RWPE2 (cell line): ENCODE results near the gene IDI2.

Source experiments
- ATAC-seq: fragments of 200-7000 bp; cut with Tn5 transposase; 3 replicates; pipeline ENCODE4 v1.9.1; 2021; ENCODE audit warnings: low read depth
- DNase-seq: peaks from one replicate; pipeline ENCODE4 v3.0.0-alpha.2; 2020; ENCODE audit warnings: low spot score
- H3K27ac ChIP-seq: fragments of 450-650 bp; 2 replicates; pipeline ENCODE4 v1.5.1; 2017; ENCODE audit warnings: mild to moderate bottlenecking; ENCODE audit not compliant: poor library complexity, severe bottlenecking
- H3K27me3 ChIP-seq: fragments of 250-450 bp; sonication (Bioruptor Pico); 2 replicates; pipeline ENCODE4 v1.5.1; 2021; ENCODE audit warnings: mild to moderate bottlenecking, moderate library complexity; ENCODE audit not compliant: insufficient read depth, poor library complexity, severe bottlenecking
- H3K36me3 ChIP-seq: fragments of 250-450 bp; sonication (Bioruptor Pico); 2 replicates; pipeline ENCODE4 v1.5.1; 2020; ENCODE audit warnings: low read depth, mild to moderate bottlenecking, moderate library complexity
- H3K4me1 ChIP-seq: fragments of 250-450 bp; sonication (Bioruptor Pico); 2 replicates; pipeline ENCODE4 v1.5.1; 2021; ENCODE audit warnings: mild to moderate bottlenecking, moderate library complexity; ENCODE audit not compliant: insufficient read depth, poor library complexity, severe bottlenecking
- H3K4me3 ChIP-seq: fragments of 250-450 bp; sonication (Bioruptor Pico); 2 replicates; pipeline ENCODE4 v1.5.1; 2021; ENCODE audit warnings: mild to moderate bottlenecking, moderate library complexity; ENCODE audit not compliant: severe bottlenecking
- H3K9me3 ChIP-seq: fragments of 250-450 bp; sonication (Bioruptor Pico); 2 replicates; pipeline ENCODE4 v1.5.1; 2021; ENCODE audit warnings: mild to moderate bottlenecking, moderate library complexity; ENCODE audit not compliant: severe bottlenecking
- TF ChIP-seq, protein P1 (sequence below): fragments of 450-650 bp; IDR thresholded peaks from one replicate; pipeline ENCODE4 v1.5.1; 2017; ENCODE audit warnings: mild to moderate bottlenecking, moderate library complexity; ENCODE audit not compliant: poor library complexity, severe bottlenecking

IDI2 gene

DNA sequence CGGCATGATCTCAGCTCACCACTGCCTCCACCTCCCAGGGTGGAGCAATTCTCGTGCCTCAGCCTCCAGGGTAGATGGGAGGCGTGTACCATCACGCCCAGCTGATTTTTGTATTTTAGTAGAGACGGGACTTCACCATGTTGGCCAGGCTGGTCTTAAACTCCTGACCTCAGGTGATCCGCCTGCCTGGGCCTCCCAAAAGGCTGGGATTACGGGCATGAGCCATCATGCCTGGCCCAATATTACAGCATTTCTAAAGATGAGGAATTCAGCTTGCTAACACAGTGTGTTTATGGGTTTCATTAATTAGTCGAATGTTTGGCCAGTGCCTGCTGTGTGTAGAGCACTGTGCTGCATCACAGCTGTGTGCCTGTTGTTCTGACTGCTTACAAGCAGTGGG, 34.2 kb upstream of the IDI2 start:
- TF ChIP-seq, protein P1, sequence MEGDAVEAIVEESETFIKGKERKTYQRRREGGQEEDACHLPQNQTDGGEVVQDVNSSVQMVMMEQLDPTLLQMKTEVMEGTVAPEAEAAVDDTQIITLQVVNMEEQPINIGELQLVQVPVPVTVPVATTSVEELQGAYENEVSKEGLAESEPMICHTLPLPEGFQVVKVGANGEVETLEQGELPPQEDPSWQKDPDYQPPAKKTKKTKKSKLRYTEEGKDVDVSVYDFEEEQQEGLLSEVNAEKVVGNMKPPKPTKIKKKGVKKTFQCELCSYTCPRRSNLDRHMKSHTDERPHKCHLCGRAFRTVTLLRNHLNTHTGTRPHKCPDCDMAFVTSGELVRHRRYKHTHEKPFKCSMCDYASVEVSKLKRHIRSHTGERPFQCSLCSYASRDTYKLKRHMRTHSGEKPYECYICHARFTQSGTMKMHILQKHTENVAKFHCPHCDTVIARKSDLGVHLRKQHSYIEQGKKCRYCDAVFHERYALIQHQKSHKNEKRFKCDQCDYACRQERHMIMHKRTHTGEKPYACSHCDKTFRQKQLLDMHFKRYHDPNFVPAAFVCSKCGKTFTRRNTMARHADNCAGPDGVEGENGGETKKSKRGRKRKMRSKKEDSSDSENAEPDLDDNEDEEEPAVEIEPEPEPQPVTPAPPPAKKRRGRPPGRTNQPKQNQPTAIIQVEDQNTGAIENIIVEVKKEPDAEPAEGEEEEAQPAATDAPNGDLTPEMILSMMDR, result no peak
- no peak for DNase-seq
- no peaks in the 10 kb centered on the region for H3K27me3 ChIP-seq
- peaks cover 45% of the 10 kb centered on the region for H3K4me1 ChIP-seq
- peaks cover 20% of the 10 kb centered on the region for H3K36me3 ChIP-seq
- no peaks in the 10 kb centered on the region for H3K9me3 ChIP-seq
- H3K4me3 ChIP-seq, result no peak overlapping the region
- ATAC-seq, result peak; percentile 43
- H3K27ac ChIP-seq, result peak overlapping the region; percentile 89

DNA sequence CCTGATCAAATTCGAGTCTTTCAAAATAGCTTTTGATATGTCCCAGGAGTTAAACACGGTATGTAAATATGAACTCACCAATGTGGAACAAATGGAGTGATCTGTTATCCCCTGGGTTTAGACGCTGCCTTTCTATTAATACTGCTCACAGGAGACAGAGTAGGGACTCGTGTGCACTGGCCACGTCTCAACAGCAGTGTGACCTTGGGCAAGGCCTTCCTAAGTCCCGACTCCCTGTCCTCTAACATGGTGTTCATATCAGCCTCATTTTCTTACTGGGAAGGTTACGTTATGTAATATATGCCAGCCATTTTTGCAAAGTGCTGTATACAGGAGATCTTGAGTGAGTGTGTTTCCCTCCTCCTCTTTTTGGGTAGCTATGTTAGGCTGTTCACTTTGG, 32.4 kb upstream of the IDI2 start:
- no peak for DNase-seq
- Histone ChIP-seq H3K4me3 (no peak overlapping the region), H3K9me3 (no peaks in the 10 kb centered on the region), H3K27ac (peak overlapping the region; percentile 89), H3K27me3 (no peaks in the 10 kb centered on the region), H3K36me3 (peaks cover 30% of the 10 kb centered on the region), H3K4me1 (peaks cover 52% of the 10 kb centered on the region)
- ATAC-seq, result no peak
- TF ChIP-seq, protein P1, result no peak

DNA sequence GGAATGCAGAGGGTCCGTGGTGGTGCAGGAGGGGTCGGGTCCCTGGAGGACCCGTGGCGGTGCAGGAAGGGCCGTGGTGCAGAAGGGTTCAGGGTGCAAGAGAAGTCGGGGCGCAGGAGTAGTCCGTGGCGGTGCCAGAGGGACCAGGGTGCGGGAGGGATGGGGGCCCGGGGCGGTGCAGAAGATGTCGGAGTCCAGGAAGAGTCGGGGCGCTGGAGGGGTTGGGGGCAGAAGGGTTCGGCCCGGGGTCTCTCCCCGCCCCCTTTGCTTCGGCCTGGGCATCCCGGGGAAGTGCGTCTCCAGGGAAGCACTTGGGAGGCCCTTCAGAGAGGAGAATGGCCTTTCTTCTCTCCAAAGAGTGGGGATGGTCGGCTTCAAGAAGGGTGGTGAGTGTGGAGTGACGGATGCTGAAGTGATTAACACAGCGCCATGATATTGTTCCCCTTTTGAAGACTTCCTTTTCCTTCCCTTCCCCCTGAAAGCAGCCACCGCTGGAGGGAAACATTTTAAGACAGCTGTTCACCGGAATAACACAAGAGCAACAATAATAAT, 31.5 kb upstream of the IDI2 start:
- Histone ChIP-seq H3K4me3 (peak overlapping the region; percentile 96), H3K27me3 (no peaks in the 10 kb centered on the region), H3K4me1 (peaks cover 50% of the 10 kb centered on the region), H3K27ac (peak overlapping the region; percentile 89), H3K9me3 (no peaks in the 10 kb centered on the region), H3K36me3 (peaks cover 33% of the 10 kb centered on the region)
- TF ChIP-seq, protein P1, result no peak
- no peak for DNase-seq
- peak; percentile 2; the same call in 2 of the 3 replicates for ATAC-seq

DNA sequence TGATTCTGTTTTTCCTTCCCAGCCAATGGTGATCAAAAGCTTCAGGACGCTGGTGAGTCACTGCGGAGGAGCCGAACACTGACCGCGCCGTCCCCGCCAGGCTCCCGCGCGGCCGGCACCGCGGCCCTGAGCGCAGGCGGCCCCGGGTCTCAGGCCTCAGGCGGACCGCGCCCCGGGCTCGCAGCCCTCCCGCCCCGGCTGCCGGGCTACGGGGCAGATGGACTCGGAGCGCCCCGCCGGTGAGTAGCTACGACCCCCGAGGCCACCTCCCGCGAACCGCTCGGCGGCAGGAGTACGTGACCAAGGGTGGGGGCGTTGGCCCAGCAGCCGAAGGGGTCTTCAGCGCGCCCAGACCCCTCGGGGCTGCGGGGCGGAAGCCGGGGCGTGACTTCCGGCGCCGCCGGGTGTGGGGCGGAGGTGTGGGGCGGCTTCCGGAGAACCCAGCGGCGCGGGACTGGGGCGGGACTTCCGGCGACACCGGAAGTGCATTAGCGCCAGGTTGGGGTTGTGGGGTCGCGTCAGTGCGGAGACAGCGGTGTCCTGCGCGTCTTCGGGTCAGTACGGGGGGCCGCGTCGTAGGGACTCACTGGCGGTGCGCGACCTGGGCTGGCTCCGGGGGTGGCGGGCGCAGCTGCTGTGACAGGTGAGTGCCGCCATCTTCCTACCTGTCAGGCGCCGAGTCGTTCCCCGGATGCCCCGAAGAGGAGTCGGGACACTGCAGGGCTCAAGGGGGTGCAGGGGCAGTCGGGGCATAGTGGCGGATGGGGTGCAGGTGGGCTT, 30.9 kb upstream of the IDI2 start, which contains the start of gene WDR37:
Gene WDR37 (plus strand): TSS at position 60 of the 780 bp plus-strand sequence. CDS start 15,771 bp downstream, outside the sequence.
- H3K36me3 ChIP-seq, result peaks cover 39% of the 10 kb centered on the region
- H3K27me3 ChIP-seq, result no peaks in the 10 kb centered on the region
- peak within 1 kb of the TSS; percentile 89 for H3K27ac ChIP-seq
- H3K9me3 ChIP-seq, result no peaks in the 10 kb centered on the region
- TF ChIP-seq, protein P1, result no peak
- DNase-seq, result peak; percentile 80
- H3K4me3 ChIP-seq, result peak within 1 kb of the TSS; percentile 96
- peak; percentile 80 for ATAC-seq
- peaks cover 44% of the 10 kb centered on the region for H3K4me1 ChIP-seq
